GM21528 (cell line): ENCODE results near the gene CLEC18C.
"Not testable (repeated sequence)": the region's sequence is repeated elsewhere in the genome, so short reads cannot be mapped to it uniquely, and the experiment has no call there.

Experiments
- ATAC-seq: cut with Tn5 transposase; IDR thresholded peaks from one replicate; pipeline ENCODE4 v1.9.1; 2021; ENCODE audit warnings: mild to moderate bottlenecking, moderate library complexity; ENCODE audit not compliant: unreplicated experiment, low FRiP score

The CLEC18C gene

GRCh38 chr16:70204010-70204409 lies 30.4 kb downstream of the CLEC18C start:
- ATAC-seq, result not testable (repeated sequence)

GRCh38 chr16:70204668-70205405 lies 31.2 kb downstream of the CLEC18C start:
- ATAC-seq, result not testable (repeated sequence)

- not testable (repeated sequence) for ATAC-seq
These were observed 32.8 kb downstream of the CLEC18C start for GRCh38 chr16:70206382-70206781.

- ATAC-seq, result not testable (repeated sequence)
These were observed 45.0 kb downstream of the CLEC18C start for GRCh38 chr16:70218586-70218985.

- not testable (repeated sequence) for ATAC-seq
These were observed 49.0 kb downstream of the CLEC18C start for GRCh38 chr16:70222574-70222973.

- ATAC-seq, result not testable (repeated sequence)
These were observed 49.6 kb downstream of the CLEC18C start for GRCh38 chr16:70223216-70223615.

GRCh38 chr16:70223971-70224513 lies 50.5 kb downstream of the CLEC18C start:
- not testable (repeated sequence) for ATAC-seq

- not testable (repeated sequence) for ATAC-seq
These were observed 51.1 kb downstream of the CLEC18C start for GRCh38 chr16:70224645-70225044.

GRCh38 chr16:70225430-70225829 lies 51.8 kb downstream of the CLEC18C start:
- ATAC-seq, result not testable (repeated sequence)

GRCh38 chr16:70226024-70226423 lies 52.4 kb downstream of the CLEC18C start:
- not testable (repeated sequence) for ATAC-seq

- ATAC-seq, result not testable (repeated sequence)
These were observed 58.2 kb downstream of the CLEC18C start for GRCh38 chr16:70231831-70232230.
